ENCODE results near the gene PPP1R14C.
"Not testable (repeated sequence)": the region's sequence is repeated elsewhere in the genome, so short reads cannot be mapped to it uniquely, and the experiment has no call there.

The PPP1R14C gene

DNA sequence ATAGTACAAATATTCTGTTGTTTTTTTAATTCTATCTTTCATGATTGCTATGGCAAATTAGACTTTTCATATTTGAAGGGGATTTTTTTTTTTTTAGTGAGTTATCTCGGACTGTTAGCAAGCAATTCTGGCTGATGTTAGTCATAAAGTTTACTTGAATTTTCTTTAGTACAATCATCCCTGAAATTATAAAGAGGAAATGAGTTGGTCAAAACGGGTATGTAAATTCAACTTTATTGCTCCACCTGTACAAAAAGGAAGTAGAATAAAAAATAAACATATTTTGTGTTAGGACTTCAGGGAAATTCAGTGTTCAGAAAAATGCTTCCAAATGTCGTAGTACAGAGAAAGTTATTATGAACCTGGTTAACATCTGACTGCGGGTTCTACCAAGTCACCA lies 40.3 kb downstream of the PPP1R14C start:
- H3K4me3 ChIP-seq (ENCODE audit: low read depth, low read length) = no peak overlapping the region
- no peak for TF ChIP-seq CTCF (IDR thresholded peaks at IDR 0.05; ENCODE audit: borderline replicate concordance, insufficient read depth, low read depth, low read length)

DNA sequence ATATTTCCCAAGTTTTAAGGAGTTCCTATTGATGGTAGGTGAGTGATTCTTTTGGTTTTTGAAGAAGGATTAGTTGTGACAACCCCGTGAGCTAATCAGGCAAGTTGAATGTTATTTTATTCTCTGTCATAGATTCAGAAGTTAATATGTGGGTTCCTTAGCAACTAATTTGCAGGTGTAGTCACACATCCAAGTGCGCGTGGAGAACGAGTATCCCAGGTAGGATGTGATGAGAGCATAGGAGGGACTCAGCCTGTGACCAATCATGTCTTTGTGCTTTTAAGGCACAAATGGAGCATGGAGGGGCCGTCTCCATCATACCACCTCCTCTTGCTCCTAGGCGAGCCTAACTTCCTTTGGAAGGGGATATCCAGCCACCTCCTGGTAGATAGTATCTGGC lies 41.1 kb downstream of the PPP1R14C start:
- no peak for TF ChIP-seq CTCF (IDR thresholded peaks at IDR 0.05; ENCODE audit: borderline replicate concordance, insufficient read depth, low read depth, low read length)

DNA sequence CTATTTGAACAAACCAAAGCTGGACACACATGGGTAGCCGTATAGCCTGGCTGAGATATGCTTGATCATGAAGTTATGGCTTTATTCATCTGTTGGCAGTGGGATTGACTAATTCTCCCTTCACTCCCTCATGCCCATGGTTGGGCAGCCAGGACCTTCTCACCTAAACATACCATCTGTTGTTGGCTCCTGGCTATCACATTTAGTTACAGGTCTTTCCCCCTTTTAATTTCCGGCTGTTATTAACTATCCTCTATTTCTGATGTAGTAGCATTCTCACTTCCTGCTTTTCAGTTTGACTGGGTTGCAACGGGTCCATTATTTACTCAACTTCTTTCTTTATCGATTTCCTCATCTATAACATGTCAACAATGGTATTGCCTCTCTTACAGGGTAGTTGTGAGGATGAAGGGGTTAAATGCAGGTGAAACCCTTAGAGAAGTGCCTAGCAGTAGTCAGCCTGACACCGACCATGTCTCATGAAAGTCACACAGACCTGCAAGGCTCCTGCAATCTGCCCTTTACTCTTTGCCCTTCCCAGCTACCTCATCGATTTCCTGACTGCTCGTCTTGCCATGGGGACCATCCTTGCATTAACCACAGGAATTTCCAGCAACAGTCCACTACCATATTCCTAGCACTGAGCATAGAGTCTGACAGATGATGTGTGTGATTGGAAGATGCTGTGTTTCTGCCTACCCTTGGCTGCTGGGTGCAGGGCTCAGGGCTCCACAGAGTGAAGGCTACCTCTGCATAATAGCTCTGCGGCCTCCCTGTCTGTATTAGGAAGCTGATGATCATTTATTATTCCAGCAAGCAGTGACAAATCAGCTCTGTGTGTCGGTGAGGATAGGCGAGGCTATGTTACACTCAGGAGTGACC lies 42.2 kb downstream of the PPP1R14C start:
- H3K4me3 ChIP-seq (ENCODE audit: low read depth, low read length) = no peak overlapping the region
- no peak for TF ChIP-seq CTCF (IDR thresholded peaks at IDR 0.05; ENCODE audit: borderline replicate concordance, insufficient read depth, low read depth, low read length)

More for the DNA sequence above, 41.1 kb downstream of the PPP1R14C start:
- no peak overlapping the region for H3K4me3 ChIP-seq (ENCODE audit: low read depth, low read length)

DNA sequence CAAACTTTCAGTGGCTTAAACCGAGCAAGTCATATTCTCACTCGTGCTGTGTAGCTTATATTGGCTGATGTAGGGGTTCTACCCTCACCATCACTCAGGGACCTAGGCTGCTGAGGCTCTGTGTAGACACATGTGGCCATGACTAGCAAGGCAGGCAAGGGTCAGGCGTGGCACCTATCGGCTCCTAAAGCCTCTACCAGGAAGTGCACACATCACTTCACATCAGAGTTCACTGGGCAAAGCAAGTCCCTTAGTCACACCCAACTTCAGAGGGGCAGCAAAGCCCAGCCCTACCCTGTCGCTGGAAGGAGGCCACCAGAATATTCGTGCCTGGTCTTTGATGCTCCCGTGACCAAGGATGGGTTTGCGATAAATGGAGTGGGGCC lies 42.9 kb downstream of the PPP1R14C start:
- H3K4me3 ChIP-seq (ENCODE audit: low read depth, low read length) = no peak overlapping the region
- TF ChIP-seq CTCF (IDR thresholded peaks at IDR 0.05; ENCODE audit: borderline replicate concordance, insufficient read depth, low read depth, low read length) = no peak

- no peak overlapping the region for H3K4me3 ChIP-seq (ENCODE audit: low read depth, low read length)
- no peak for TF ChIP-seq CTCF (IDR thresholded peaks at IDR 0.05; ENCODE audit: borderline replicate concordance, insufficient read depth, low read depth, low read length)
Observed at GRCh38 chr6:150186129-150186898, 43.5 kb downstream of the PPP1R14C start.

- H3K4me3 ChIP-seq (ENCODE audit: low read depth, low read length) = not testable (repeated sequence)
Observed at GRCh38 chr6:150187433-150187832, 44.6 kb downstream of the PPP1R14C start.

DNA sequence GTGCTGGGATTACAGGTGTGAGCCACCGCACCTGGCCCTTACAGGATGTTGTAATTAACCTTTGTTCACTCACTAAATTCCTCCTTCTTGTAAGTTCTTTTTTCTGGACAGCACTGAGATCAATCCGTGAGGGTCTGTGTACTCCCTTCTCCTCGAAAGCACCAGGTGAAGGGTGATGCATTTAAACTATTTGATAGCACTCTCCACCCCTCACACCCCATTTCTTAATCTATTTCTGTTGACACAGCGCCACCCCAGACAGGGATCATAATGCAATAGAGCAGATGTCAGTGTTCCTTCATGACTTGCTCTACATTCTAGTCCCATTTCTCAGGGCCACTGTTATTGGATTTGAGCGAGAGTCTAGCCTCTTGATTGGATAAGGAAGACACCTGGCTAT lies 46.3 kb downstream of the PPP1R14C start:
- TF ChIP-seq CTCF (IDR thresholded peaks at IDR 0.05; ENCODE audit: borderline replicate concordance, insufficient read depth, low read depth, low read length) = no peak

More for the DNA sequence above, 46.3 kb downstream of the PPP1R14C start:
- H3K4me3 ChIP-seq (ENCODE audit: low read depth, low read length) = no peak overlapping the region

Data from GM12875 (cell line).